HEK293 (cell line): ENCODE measurements around the gene CAP2.

Experiments
- CTCF ChIA-PET: fragments of 350-600 bp; formaldehyde crosslinking; extraction: SDS; loops from one replicate; lab custom pipeline; 2021; ENCODE audit warnings: antibody characterized with exemption; lab: Yijun Ruan, JAX
- POLR2A ChIA-PET: fragments of 300-600 bp; formaldehyde crosslinking; extraction: SDS; loops from one replicate; lab custom pipeline; 2020; ENCODE audit warnings: antibody characterized with exemption, inconsistent platforms; lab: Yijun Ruan, JAX
- H3K27ac ChIP-seq: fragments of 200-500 bp; sonication (Bioruptor generic); 2 replicates; pipeline ENCODE4 v1.5.1; 2014; ENCODE audit warnings: low read depth, low read length, control low read depth, inconsistent platforms; ENCODE audit errors: extremely low read depth
- H3K36me3 ChIP-seq, 2 experiments: fragments of 200-500 bp in 1 of 2; sonication (Bioruptor generic) in 1 of 2; 1 replicate in 1 of 2; 2 replicates in 1 of 2; pipeline ENCODE4 v1.5.1; 2014 to 2017; ENCODE audit warnings: inconsistent platforms in 2 of 2, low read length in 2 of 2; ENCODE audit not compliant: control insufficient read depth in 2 of 2, insufficient read depth in 1 of 2
- H3K4me1 ChIP-seq: fragments of 200-500 bp; sonication (Bioruptor generic); 2 replicates; pipeline ENCODE4 v1.5.1; 2014; ENCODE audit warnings: mild to moderate bottlenecking, low read length, inconsistent platforms; ENCODE audit not compliant: control insufficient read depth, insufficient read depth
- H3K4me3 ChIP-seq: 2 replicates; pipeline ENCODE4 v1.5.1; 2011; ENCODE audit warnings: low read depth, mild to moderate bottlenecking, control low read depth, low read length, moderate library complexity
- H3K9me3 ChIP-seq: fragments of 200-500 bp; sonication (Bioruptor generic); 2 replicates; pipeline ENCODE4 v1.5.1; 2014; ENCODE audit warnings: low read depth, low read length, inconsistent platforms; ENCODE audit not compliant: control insufficient read depth, insufficient read depth
- BCL11A ChIP-seq: fragments of 450-650 bp; formaldehyde crosslinking; IDR thresholded peaks from 2 replicates; pipeline ENCODE4 v1.5.1; 2016; ENCODE audit warnings: low read depth, missing biosample characterization, missing genetic modification characterization
- CTCF ChIP-seq: fragments of 450-650 bp; formaldehyde crosslinking; IDR thresholded peaks from 2 replicates; pipeline ENCODE4 v1.5.1; 2016; ENCODE audit warnings: missing biosample characterization, missing genetic modification characterization
- ELK4 ChIP-seq: IDR thresholded peaks from 2 replicates; pipeline ENCODE4 v1.6.1; 2011; ENCODE audit warnings: mild to moderate bottlenecking, low read depth, low read length, borderline replicate concordance
- GFI1B ChIP-seq: fragments of 450-650 bp; formaldehyde crosslinking; IDR thresholded peaks from 2 replicates; pipeline ENCODE4 v1.5.1; 2016; ENCODE audit warnings: missing biosample characterization, missing genetic modification characterization
- GLI2 ChIP-seq: fragments of 450-650 bp; formaldehyde crosslinking; IDR thresholded peaks from 2 replicates; pipeline ENCODE4; 2017; ENCODE audit warnings: missing biosample characterization, missing genetic modification characterization, low read depth, borderline replicate concordance
- HOXC10 ChIP-seq: sonication (generic); formaldehyde crosslinking; IDR thresholded peaks from 2 replicates; pipeline ENCODE4 v1.8.1; 2023; ENCODE audit warnings: mild to moderate bottlenecking, missing genetic modification reagents
- MEIS1 ChIP-seq: sonication (generic); formaldehyde crosslinking; IDR thresholded peaks from 2 replicates; pipeline ENCODE4 v1.8.1; 2022; ENCODE audit warnings: missing genetic modification reagents, mild to moderate bottlenecking, borderline replicate concordance
- ZBTB8A ChIP-seq: fragments of 450-650 bp; formaldehyde crosslinking; IDR thresholded peaks from 2 replicates; pipeline ENCODE4 v1.5.1; 2016; ENCODE audit warnings: missing biosample characterization, missing genetic modification characterization
- ZNF138 ChIP-seq: fragments of 450-650 bp; formaldehyde crosslinking; IDR thresholded peaks from 2 replicates; pipeline ENCODE4 v1.5.1; 2016; ENCODE audit warnings: missing biosample characterization, missing genetic modification characterization, borderline replicate concordance
- ZNF398 ChIP-seq: fragments of 450-650 bp; formaldehyde crosslinking; IDR thresholded peaks from 2 replicates; pipeline ENCODE4 v1.5.1; 2017; ENCODE audit warnings: missing biosample characterization, missing genetic modification characterization
- ZNF433 ChIP-seq: fragments of 450-650 bp; formaldehyde crosslinking; IDR thresholded peaks from 2 replicates; pipeline ENCODE4 v1.5.1; 2016; ENCODE audit warnings: missing biosample characterization, missing genetic modification characterization, low read depth
- ZNF555 ChIP-seq: fragments of 450-650 bp; formaldehyde crosslinking; conservative IDR thresholded peaks from 2 replicates; pipeline ENCODE4 v1.5.1; 2017; ENCODE audit warnings: missing biosample characterization, mild to moderate bottlenecking, missing genetic modification characterization, inconsistent platforms
- ZNF558 ChIP-seq: fragments of 450-650 bp; formaldehyde crosslinking; IDR thresholded peaks from 2 replicates; pipeline ENCODE4 v1.5.1; 2016; ENCODE audit warnings: missing biosample characterization, missing genetic modification characterization
- ZNF791 ChIP-seq: fragments of 450-650 bp; formaldehyde crosslinking; IDR thresholded peaks from 2 replicates; pipeline ENCODE4 v1.5.1; 2016; ENCODE audit warnings: missing biosample characterization, missing genetic modification characterization
- ZNF837 ChIP-seq: fragments of 450-650 bp; formaldehyde crosslinking; IDR thresholded peaks from 2 replicates; pipeline ENCODE4 v1.5.1; 2016; ENCODE audit warnings: missing biosample characterization, missing genetic modification characterization
- ZSCAN23 ChIP-seq: fragments of 450-650 bp; formaldehyde crosslinking; IDR thresholded peaks from 2 replicates; pipeline ENCODE4 v1.5.1; 2016; ENCODE audit warnings: missing biosample characterization, missing genetic modification characterization

CAP2 gene

GRCh38 chr6:17417817-17418216 lies 24.4 kb downstream of the CAP2 start:
- Histone ChIP-seq H3K9me3 (no peaks in the 10 kb centered on the region), H3K4me1 (0 out of 2 replicates have a peak, but pooled peaks cover 3% of the 10 kb centered on the region), H3K27ac (no peak overlapping the region), H3K36me3 (no peaks in the 10 kb centered on the region; a peak in 1 of 3 replicates), H3K4me3 (no peak overlapping the region)
- CTCF ChIA-PET = interaction anchor here (1.3 kb wide), 1 partner anchor 166 kb away, joined by 3 read pairs; no protein-coding TSS in a partner anchor
- no peak for TF ChIP-seq ELK4
- TF ChIP-seq CTCF (tag by site-specific recombination) = no peak
- TF ChIP-seq MEIS1 (CRISPR knock-in tag) = no peak
- no peak for TF ChIP-seq GLI2 (tag by site-specific recombination)
- no peak for TF ChIP-seq ZNF837 (tag by site-specific recombination)
- TF ChIP-seq ZNF555 = no peak
- POLR2A ChIA-PET = interaction anchor here (0.7 kb wide), 1 partner anchor 863 kb away, joined by 3 read pairs; no protein-coding TSS in a partner anchor

- TF ChIP-seq BCL11A (tag by site-specific recombination) (no peak), ZNF791 (tag by site-specific recombination) (no peak), ZNF433 (tag by site-specific recombination) (no peak), ZNF558 (no peak), ZNF398 (tag by site-specific recombination) (no peak), GFI1B (no peak), ZSCAN23 (no peak), ZNF138 (no peak), ZBTB8A (tag by site-specific recombination) (no peak), HOXC10 (CRISPR knock-in tag) (no peak)
- H3K4me3 ChIP-seq = no peak overlapping the region
- no peak overlapping the region for H3K27ac ChIP-seq
- no peaks in the 10 kb centered on the region for H3K9me3 ChIP-seq
- H3K36me3 ChIP-seq = no peaks in the 10 kb centered on the region; a peak in 1 of 3 replicates
- H3K4me1 ChIP-seq = 0 out of 2 replicates have a peak, but pooled peaks cover 3% of the 10 kb centered on the region
- ChIA-PET CTCF (interaction anchor here (0.5 to 1.3 kb wide), 5 partner anchors 13 to 165 kb away, joined by 3 to 5 read pairs (median 3); no protein-coding TSS in a partner anchor), POLR2A (interaction anchor here (1.1 kb wide), 1 partner anchor 55 kb away, joined by 3 read pairs; no protein-coding TSS in a partner anchor)
These were observed 25.1 kb downstream of the CAP2 start for GRCh38 chr6:17418281-17419188.
